HG03060 (cell line): ENCODE results near the gene MEX3B.
"Not testable (repeated sequence)": the region's sequence is repeated elsewhere in the genome, so short reads cannot be mapped to it uniquely, and the experiment has no call there.

Experiments
- ATAC-seq: cut with Tn5 transposase; IDR thresholded peaks from one replicate; pipeline ENCODE4 v1.9.1; 2021; ENCODE audit warnings: low read depth, moderate number of reproducible peaks; ENCODE audit not compliant: unreplicated experiment

Gene MEX3B

DNA sequence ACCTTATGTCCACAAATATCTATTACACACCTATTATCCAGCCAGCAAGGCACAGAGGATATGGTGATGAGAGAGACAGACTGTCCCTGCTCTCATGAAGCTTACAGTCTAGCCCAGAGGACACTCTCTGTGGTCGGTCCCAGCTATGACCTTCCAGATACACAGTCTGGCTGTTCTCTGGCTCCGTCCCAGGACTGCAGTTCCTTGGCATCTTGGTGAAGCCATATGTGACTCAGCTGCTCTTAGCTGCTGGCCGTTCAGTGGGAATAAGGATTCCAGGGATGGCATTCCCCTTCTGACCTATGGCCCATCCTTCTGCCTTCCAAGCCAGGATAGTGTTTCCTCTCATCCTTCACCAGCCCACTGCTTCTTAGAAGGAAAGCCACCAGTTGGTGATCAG lies 30.8 kb downstream of the MEX3B start:
- no peak for ATAC-seq

DNA sequence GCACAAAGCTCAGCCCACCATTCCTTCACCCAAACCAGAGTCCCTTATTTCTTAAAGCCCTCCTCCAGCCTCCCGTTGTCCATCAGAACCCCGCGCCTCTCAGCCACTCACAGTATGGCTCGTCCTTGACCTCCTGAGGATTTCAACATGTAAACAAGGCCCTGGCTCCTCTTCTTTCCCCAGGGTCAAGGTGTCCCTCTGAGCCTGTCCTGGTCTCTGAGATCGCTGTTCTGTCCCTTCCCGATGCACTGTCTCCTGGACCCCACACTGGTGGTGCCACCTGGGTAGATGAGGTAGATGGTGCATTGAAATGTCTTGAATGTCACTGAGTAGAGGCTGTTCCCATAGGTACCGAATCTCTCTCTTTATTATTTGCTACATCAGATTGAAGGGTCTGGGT lies 32.9 kb downstream of the MEX3B start:
- ATAC-seq, result no peak

DNA sequence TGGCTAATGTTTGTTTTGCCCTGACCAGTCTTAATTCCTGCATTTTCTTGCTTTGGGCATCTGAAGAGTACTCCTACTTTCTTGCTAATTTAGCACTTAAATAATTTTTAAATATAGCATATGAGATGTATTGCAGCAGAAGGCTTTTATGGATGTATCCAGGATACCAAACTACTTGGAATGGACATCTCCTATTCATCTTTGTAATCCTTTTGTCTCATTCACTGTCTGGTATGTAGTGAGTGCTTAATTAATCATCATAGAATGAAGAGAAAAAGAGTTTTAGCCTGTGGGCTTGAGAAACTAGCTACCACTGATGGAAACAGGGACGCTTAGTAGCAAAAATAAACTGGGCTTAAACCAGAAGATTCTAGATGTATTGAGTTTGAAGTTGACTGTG lies 40.6 kb downstream of the MEX3B start:
- no peak for ATAC-seq

DNA sequence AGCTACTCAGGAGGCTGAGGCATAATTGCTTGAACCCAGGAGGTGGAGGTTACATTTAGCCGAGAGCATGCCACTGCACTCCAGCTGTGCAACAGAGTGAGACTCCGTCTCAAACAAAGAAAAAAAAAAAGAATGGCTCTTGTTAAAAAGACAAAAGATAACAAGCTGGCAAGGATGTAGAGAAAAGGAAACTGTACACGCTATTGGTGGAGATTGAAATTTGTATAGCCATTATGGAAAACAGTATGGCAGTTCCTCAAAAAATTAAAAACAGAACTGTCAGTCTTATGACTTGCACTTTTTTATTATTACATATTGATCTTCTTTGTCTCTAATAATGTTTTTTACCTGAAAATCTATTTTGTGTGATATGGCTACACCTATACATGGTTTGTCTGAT lies 41.9 kb downstream of the MEX3B start:
- ATAC-seq, result no peak

DNA sequence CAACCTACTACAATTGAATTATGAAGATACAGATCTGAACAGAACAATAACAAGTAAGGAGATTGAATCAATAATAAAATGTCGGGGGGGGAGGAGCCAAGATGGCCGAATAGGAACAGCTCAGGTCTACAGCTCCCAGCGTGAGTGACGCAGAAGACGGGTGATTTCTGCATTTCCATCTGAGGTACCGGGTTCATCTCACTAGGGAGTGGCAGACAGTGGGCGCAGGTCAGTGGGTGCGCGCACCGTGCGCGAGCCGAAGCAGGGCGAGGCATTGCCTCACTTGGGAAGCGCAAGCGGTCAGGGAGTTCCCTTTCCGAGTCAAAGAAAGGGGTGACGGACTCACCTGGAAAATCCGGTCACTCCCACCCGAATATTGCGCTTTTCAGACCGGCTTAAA lies 50.7 kb downstream of the MEX3B start:
- ATAC-seq, result not testable (repeated sequence)

DNA sequence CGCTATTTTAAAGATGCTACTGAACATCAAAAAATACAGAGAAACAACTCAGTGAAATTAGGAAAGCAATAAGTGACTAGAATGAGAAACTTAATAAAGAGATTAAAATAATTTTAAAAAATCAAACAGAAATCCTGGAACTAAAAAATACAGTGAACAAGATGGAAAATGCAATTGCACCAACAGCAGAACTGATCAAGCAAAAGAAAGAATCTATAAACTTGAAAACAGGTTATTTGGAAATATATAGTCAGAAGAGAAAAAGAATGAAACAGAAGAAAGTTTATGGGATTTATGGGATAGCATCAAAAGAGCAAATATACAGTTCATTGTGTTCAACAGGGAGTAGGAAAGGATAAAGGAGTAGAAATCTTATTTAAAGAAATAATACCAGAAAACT lies 53.3 kb downstream of the MEX3B start:
- ATAC-seq, result no peak
